NAMALWA (cell line): ENCODE results near the gene AGAP1.

Experiments
- DNase-seq: peaks from one replicate; pipeline ENCODE4 v3.0.0-alpha.2; 2015; ENCODE audit warnings: low spot score

The AGAP1 gene

GRCh38 chr2:235569837-235570236, 76.0 kb downstream of the AGAP1 start:
- DNase-seq = no peak

- DNase-seq = no peak
These were observed 76.4 kb downstream of the AGAP1 start for GRCh38 chr2:235570256-235570655.

GRCh38 chr2:235570966-235571692, 77.3 kb downstream of the AGAP1 start:
- no peak for DNase-seq

- DNase-seq = no peak
These were observed 78.7 kb downstream of the AGAP1 start for GRCh38 chr2:235572592-235572991.

- DNase-seq = no peak
These were observed 79.7 kb downstream of the AGAP1 start for GRCh38 chr2:235573331-235574221.

- DNase-seq = no peak
These were observed 81.6 kb downstream of the AGAP1 start for GRCh38 chr2:235575431-235575830.

GRCh38 chr2:235575904-235576303, 82.1 kb downstream of the AGAP1 start:
- DNase-seq = no peak

GRCh38 chr2:235576337-235576910, 82.6 kb downstream of the AGAP1 start:
- no peak for DNase-seq

GRCh38 chr2:235577404-235578330, 83.8 kb downstream of the AGAP1 start:
- DNase-seq = no peak

GRCh38 chr2:235579128-235579527, 85.3 kb downstream of the AGAP1 start:
- no peak for DNase-seq

- DNase-seq = no peak
These were observed 86.7 kb downstream of the AGAP1 start for GRCh38 chr2:235580426-235581157.

- no peak for DNase-seq
These were observed 88.3 kb downstream of the AGAP1 start for GRCh38 chr2:235582081-235582686.

GRCh38 chr2:235582729-235583128, 88.9 kb downstream of the AGAP1 start:
- DNase-seq = no peak

- DNase-seq = no peak
These were observed 89.3 kb downstream of the AGAP1 start for GRCh38 chr2:235583144-235583543.

GRCh38 chr2:235583925-235584637, 90.2 kb downstream of the AGAP1 start:
- DNase-seq = no peak

GRCh38 chr2:235584638-235585007, 90.8 kb downstream of the AGAP1 start:
- no peak for DNase-seq

- no peak for DNase-seq
These were observed 93.4 kb downstream of the AGAP1 start for GRCh38 chr2:235587202-235587601.

- DNase-seq = no peak
These were observed 94.9 kb downstream of the AGAP1 start for GRCh38 chr2:235588750-235589149.

- DNase-seq = no peak
These were observed 97.4 kb downstream of the AGAP1 start for GRCh38 chr2:235591231-235591730.

GRCh38 chr2:235591921-235592320, 98.1 kb downstream of the AGAP1 start:
- DNase-seq = no peak
